GM12864 (cell line): ENCODE results near the gene FRMD4A.
"Not testable (repeated sequence)": the region's sequence is repeated elsewhere in the genome, so short reads cannot be mapped to it uniquely, and the experiment has no call there.

Source experiments
- DNase-seq: peaks from one replicate; pipeline ENCODE4 v3.0.0-alpha.2; 2011; ENCODE audit warnings: low read depth
- H3K4me3 ChIP-seq: 2 replicates; pipeline ENCODE4 v1.5.1; 2011; ENCODE audit warnings: mild to moderate bottlenecking, low read depth, low read length, control low read depth
- CTCF ChIP-seq: IDR thresholded peaks from 2 replicates; pipeline ENCODE4 v1.5.1; 2011; ENCODE audit warnings: low read depth, mild to moderate bottlenecking, moderate library complexity, low read length, control low read depth, inconsistent platforms; ENCODE audit errors: missing control alignments

The FRMD4A gene

GRCh38 chr10:13717936-13718772, 612.6 kb downstream of the FRMD4A start:
- peak overlapping the region; percentile 43 for H3K4me3 ChIP-seq
- no peak for DNase-seq
- TF ChIP-seq CTCF, result no peak

- no peak overlapping the region; the same call in 1 of the 2 replicates for H3K4me3 ChIP-seq
- TF ChIP-seq CTCF, result no peak
- DNase-seq, result no peak
Measured at GRCh38 chr10:13717571-13717935, 613.2 kb downstream of the FRMD4A start.

GRCh38 chr10:13716081-13717071, 614.3 kb downstream of the FRMD4A start:
- H3K4me3 ChIP-seq, result no peak overlapping the region
- no peak for TF ChIP-seq CTCF
- DNase-seq, result no peak

GRCh38 chr10:13715596-13715995, 615.1 kb downstream of the FRMD4A start:
- not testable (repeated sequence) for DNase-seq, H3K4me3 ChIP-seq

DNA sequence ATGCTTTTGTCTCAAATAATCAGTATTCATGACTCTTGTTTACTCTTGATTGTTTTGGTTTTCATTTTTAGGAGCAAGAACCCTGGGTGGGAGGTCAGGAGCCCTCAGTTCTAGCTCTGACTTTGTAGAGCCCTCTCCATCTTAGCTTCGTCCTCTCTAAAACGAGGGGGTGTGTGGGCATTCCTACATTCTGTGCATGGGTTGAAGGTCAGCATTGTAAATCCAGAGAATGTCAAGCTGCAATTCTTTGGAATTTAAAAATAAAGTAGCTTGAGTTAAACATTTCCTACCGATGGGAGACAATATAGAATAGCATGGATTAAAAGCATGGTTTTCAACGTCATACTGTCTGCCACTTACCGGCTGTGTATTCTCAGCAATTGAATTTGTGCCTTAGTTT, 615.6 kb downstream of the FRMD4A start:
- DNase-seq, result no peak
- H3K4me3 ChIP-seq, result no peak overlapping the region

DNA sequence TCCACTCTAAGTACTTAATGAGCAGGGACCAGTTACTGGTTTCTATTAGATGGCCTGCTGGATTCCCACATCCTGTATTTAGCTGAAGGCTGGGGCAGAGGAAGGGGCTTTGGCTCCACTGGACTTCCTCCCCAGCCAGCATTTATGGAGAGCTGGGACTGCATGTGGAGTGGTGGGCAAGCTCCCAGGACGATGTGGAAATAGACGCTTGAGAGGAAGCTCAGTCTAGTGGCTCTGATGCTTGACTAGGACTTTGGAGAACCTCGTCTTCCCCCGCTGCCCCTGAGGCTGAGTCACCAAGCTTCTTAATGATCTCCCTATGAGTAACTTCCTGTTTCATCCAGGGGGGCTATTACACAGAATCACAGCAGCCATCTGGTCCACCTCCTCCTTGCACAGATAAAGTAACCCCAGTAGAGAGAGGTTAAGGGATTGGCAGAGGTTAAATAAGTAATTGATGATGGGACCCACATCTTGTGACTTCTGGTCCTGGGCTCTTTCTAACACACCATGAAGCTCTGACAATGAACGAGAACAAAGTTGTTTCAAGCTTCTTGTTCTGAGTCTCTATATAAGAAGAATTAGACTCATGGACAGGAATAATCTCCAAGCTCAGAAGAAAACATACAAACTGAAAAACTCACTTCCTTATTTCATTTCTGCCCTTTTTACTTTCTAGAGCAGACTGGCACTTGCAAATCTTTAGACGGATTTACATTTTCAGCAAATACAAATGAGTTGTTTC, 617.7 kb downstream of the FRMD4A start:
- peak; percentile 77 for DNase-seq
- TF ChIP-seq CTCF, result no peak
- H3K4me3 ChIP-seq, result peak overlapping the region; percentile 8; the same call in 1 of the 2 replicates

More for the DNA sequence above, 615.6 kb downstream of the FRMD4A start:
- TF ChIP-seq CTCF, result no peak

DNA sequence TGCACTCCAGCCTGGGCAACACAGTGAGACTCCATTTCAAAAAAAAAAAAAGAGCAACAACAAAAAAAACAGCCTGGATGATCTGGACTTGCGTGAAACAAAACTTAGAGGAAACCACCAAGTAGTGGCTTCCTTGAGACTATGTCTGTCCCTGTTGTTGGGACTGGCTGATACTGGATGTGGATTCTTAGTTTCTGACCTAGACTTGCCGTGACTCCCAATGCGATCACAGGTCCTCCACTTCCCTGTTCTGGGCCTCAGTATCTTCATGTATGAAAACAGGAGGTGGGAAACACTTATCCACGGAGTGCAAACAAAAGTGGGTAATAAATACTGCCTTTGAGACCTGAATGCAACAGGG, 618.3 kb downstream of the FRMD4A start:
- TF ChIP-seq CTCF, result no peak
- no peak for DNase-seq
- H3K4me3 ChIP-seq, result peak overlapping the region; percentile 8; the same call in 1 of the 2 replicates
